NCI-H1694 treated with DMSO at 0.1 percent for 48 hours (cell line): ENCODE measurements around the gene DPY19L2.
"Not testable (repeated sequence)": the region's sequence is repeated elsewhere in the genome, so short reads cannot be mapped to it uniquely, and the experiment has no call there.

Source experiments
- DNase-seq: peaks from one replicate; lab custom pipeline; 2025; lab: John Stamatoyannopoulos, UW

Gene DPY19L2

DNA sequence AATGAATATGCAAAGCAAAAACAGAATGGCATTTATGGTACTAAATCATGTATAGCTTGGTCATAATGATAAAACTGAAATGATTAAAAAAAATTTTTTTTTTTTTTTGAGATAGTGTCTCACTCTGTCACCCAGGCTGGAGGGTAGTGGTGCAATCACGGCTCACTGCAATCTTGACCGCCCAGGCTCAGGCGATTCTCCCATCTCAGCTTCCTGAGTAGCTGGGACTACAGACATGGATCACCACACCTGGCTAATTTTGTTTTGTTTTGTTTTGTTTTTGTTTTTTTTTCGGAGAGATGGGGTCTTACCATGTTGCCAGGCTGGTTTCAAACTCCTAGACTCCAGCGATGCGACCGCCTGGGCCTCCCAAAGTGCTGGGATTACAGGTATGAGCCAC is 138.7 kb downstream of the DPY19L2 start:
- DNase-seq = not testable (repeated sequence)

DNA sequence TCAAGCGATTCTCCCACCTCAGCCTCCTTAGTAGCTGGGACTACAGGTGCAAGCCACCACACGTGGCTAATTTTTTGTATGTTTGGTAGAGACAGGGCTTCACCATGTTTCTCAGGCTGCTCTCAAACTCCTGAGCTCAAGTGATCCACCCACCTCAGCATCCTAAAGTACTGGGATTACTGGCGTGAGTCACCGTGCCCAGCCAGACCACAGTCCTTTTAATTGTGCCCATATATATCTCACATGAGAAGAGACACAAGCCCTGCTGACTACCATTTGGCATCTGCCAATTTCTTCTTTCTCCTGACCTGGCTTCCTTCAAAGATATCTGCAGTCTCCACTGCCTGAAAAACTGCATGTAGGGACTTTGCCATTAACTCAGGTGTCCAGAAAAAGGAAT is 142.5 kb downstream of the DPY19L2 start:
- DNase-seq = no peak

DNA sequence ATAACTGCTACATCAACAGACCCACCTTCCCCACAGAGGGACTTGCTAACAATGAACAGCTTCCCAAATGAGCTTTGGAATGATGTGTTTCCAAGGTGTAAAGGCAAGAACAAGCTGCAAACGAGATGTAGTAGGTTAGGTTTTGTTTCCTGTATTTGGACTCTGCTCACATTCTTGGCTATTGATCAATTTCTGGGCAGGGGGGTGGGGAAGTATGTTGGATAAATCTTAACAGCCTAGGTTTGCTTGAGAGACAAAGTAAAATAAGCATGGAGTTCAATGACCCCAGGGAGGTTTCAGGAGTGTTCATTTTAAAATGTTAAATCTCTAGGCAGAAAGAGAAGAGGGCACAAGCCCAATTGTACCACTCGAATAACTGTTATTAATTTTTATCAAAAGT is 146.6 kb downstream of the DPY19L2 start:
- no peak for DNase-seq
